MM.1S (cell line): ENCODE measurements around the gene PLD1.

ENCODE experiments used
- CTCF ChIP-seq: fragments of 300-600 bp; sonication (generic); IDR thresholded peaks from 2 replicates; pipeline ENCODE4 v1.5.1; 2016; ENCODE audit warnings: antibody characterized with exemption, low read length, mixed read lengths
- EZH2 ChIP-seq: fragments of 300-600 bp; sonication (generic); optimal IDR thresholded peaks from 2 replicates; pipeline ENCODE3; 2017; ENCODE audit warnings: low read depth, mild to moderate bottlenecking, antibody characterized with exemption, low read length, mixed read lengths
- EZH2phosphoT487 ChIP-seq: fragments of 300-600 bp; sonication (generic); IDR thresholded peaks from 2 replicates; pipeline ENCODE4 v1.6.1; 2018; ENCODE audit warnings: antibody characterized with exemption, low read length

- TF ChIP-seq EZH2phosphoT487 (no peak), CTCF (no peak), EZH2 (no peak)
Observed at GRCh38 chr3:171755015-171755589, 55.2 kb downstream of the PLD1 start.
